ENCODE data around the gene PDCL2.

Gene PDCL2

DNA sequence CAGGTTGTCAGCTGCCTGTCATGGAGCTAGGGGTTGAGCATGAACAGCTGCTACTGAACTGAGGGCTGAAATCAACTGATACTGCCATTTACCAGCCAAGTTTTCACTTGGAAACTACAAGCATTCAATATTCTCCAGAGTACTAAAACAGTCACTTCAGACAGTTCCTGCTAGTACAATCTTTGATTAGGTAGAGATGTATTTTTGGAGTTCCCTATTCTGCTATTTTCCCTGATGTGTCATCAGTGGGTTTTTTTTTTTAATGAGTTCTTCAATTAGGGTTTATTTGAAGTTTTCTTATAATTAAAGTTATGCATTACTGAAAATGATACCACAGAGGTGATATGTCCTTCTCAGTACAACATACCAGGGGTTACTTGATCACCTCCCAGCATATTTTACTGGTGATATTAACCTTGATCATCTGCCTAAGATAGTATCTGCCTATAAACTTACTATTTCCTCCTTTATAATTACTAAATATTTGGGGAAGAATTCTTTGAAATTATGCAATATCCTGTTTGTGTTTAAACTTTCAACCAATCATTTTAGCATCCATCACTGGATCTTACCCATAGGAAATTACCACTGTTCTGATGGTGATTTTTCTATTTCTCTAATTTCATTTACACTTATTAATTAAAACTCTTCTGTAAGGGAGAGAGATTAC lies 13.6 kb downstream of the PDCL2 start:
- Histone ChIP-seq H3K27me3 (ENCODE audit: low read length) (no peaks in the 10 kb centered on the region), H2AFZ (ENCODE audit: low read depth, low read length, severe bottlenecking) (no peak overlapping the region), H3K4me2 (ENCODE audit: low read depth, low read length, poor library complexity, severe bottlenecking) (no peak overlapping the region), H3K9ac (ENCODE audit: low read length) (no peak overlapping the region), H3K27ac (ENCODE audit: low read depth, low read length) (no peak overlapping the region), H3K36me3 (ENCODE audit: low read length) (no peaks in the 10 kb centered on the region), H3K4me3 (ENCODE audit: insufficient read depth, low read length, poor library complexity, severe bottlenecking) (no peak overlapping the region), H4K20me1 (ENCODE audit: low read depth, low read length) (no peaks in the 10 kb centered on the region), H3F3A (ENCODE audit: insufficient read depth) (no peaks in the 10 kb centered on the region), H3K9me3 (ENCODE audit: insufficient read depth, low read length) (no peaks in the 10 kb centered on the region), H3K9me2 (replicated peaks; ENCODE audit: insufficient read depth, low read length) (no peaks in the 10 kb centered on the region), H3K79me2 (ENCODE audit: insufficient read depth, low read length) (no peaks in the 10 kb centered on the region)
- TF ChIP-seq EZH2phosphoT487 (conservative IDR thresholded peaks at IDR 0.05; ENCODE audit: low read length): no peak
- TF ChIP-seq, protein P1, sequence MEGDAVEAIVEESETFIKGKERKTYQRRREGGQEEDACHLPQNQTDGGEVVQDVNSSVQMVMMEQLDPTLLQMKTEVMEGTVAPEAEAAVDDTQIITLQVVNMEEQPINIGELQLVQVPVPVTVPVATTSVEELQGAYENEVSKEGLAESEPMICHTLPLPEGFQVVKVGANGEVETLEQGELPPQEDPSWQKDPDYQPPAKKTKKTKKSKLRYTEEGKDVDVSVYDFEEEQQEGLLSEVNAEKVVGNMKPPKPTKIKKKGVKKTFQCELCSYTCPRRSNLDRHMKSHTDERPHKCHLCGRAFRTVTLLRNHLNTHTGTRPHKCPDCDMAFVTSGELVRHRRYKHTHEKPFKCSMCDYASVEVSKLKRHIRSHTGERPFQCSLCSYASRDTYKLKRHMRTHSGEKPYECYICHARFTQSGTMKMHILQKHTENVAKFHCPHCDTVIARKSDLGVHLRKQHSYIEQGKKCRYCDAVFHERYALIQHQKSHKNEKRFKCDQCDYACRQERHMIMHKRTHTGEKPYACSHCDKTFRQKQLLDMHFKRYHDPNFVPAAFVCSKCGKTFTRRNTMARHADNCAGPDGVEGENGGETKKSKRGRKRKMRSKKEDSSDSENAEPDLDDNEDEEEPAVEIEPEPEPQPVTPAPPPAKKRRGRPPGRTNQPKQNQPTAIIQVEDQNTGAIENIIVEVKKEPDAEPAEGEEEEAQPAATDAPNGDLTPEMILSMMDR (IDR thresholded peaks at IDR 0.05; ENCODE audit: insufficient read depth, low read length, poor library complexity, severe bottlenecking): no peak

DNA sequence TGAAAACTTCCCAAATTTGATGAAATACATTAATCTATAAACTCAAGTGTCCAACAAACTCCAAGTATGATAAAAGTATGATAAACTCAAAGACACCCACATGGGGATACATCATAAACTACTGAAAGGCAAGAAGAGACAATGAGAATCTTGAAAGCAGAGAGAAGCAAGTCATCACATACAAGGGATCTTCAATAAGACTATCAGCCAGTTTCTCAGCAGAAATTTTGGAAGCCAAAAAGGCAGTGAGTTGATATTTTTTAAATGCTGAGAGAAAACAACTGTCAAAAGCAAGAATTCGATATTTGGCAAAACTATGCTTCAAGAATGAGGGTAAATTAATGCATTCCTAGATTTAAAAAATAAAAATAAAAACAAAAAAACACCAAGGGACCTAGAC lies 16.5 kb downstream of the PDCL2 start:
- TF ChIP-seq, protein P1 (IDR thresholded peaks at IDR 0.05; ENCODE audit: insufficient read depth, low read length, poor library complexity, severe bottlenecking): no peak
- no peak for TF ChIP-seq EZH2phosphoT487 (conservative IDR thresholded peaks at IDR 0.05; ENCODE audit: low read length)
- no peak overlapping the region for H3K4me2 ChIP-seq (ENCODE audit: low read depth, low read length, poor library complexity, severe bottlenecking)
- no peak overlapping the region for H3K4me3 ChIP-seq (ENCODE audit: insufficient read depth, low read length, poor library complexity, severe bottlenecking)
- no peaks in the 10 kb centered on the region for H3K79me2 ChIP-seq (ENCODE audit: insufficient read depth, low read length)
- no peaks in the 10 kb centered on the region for H4K20me1 ChIP-seq (ENCODE audit: low read depth, low read length)
- H2AFZ ChIP-seq (ENCODE audit: low read depth, low read length, severe bottlenecking): no peak overlapping the region
- no peaks in the 10 kb centered on the region for H3K9me3 ChIP-seq (ENCODE audit: insufficient read depth, low read length)
- H3K27ac ChIP-seq (ENCODE audit: low read depth, low read length): no peak overlapping the region
- H3K9me2 ChIP-seq (replicated peaks; ENCODE audit: insufficient read depth, low read length): no peaks in the 10 kb centered on the region
- no peaks in the 10 kb centered on the region for H3K27me3 ChIP-seq (ENCODE audit: low read length)
- H3F3A ChIP-seq (ENCODE audit: insufficient read depth): no peaks in the 10 kb centered on the region
- no peak overlapping the region for H3K9ac ChIP-seq (ENCODE audit: low read length)
- H3K36me3 ChIP-seq (ENCODE audit: low read length): no peaks in the 10 kb centered on the region

DNA sequence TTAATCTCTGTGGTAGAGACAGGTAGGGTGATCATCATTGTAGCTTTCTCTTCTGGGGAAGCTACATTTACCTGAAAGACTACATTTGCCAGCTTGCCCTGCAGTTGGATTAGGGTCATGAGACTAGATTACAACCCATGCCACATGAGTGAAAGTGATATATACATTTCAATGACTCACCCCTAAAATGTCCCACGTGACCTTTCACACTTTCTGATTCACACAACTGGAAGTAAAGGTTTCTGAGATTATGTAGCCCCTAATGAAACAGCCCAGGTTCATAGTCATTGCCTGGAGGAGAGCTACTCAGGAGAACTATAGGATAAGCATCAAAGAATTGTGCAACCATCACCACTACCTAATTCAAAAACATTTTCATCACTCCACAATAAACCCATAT lies 17.8 kb downstream of the PDCL2 start:
- Histone ChIP-seq H3F3A (ENCODE audit: insufficient read depth) (no peaks in the 10 kb centered on the region), H3K4me2 (ENCODE audit: low read depth, low read length, poor library complexity, severe bottlenecking) (no peak overlapping the region), H3K9me3 (ENCODE audit: insufficient read depth, low read length) (no peaks in the 10 kb centered on the region), H3K79me2 (ENCODE audit: insufficient read depth, low read length) (no peaks in the 10 kb centered on the region), H3K9ac (ENCODE audit: low read length) (no peak overlapping the region), H3K36me3 (ENCODE audit: low read length) (no peaks in the 10 kb centered on the region), H3K27ac (ENCODE audit: low read depth, low read length) (no peak overlapping the region), H3K4me3 (ENCODE audit: insufficient read depth, low read length, poor library complexity, severe bottlenecking) (no peak overlapping the region), H3K27me3 (ENCODE audit: low read length) (no peaks in the 10 kb centered on the region), H4K20me1 (ENCODE audit: low read depth, low read length) (no peaks in the 10 kb centered on the region), H2AFZ (ENCODE audit: low read depth, low read length, severe bottlenecking) (no peak overlapping the region), H3K9me2 (replicated peaks; ENCODE audit: insufficient read depth, low read length) (no peaks in the 10 kb centered on the region)
- TF ChIP-seq, protein P1 (IDR thresholded peaks at IDR 0.05; ENCODE audit: insufficient read depth, low read length, poor library complexity, severe bottlenecking): no peak
- TF ChIP-seq EZH2phosphoT487 (conservative IDR thresholded peaks at IDR 0.05; ENCODE audit: low read length): no peak

Data from SU-DHL-6 (cell line).